ENCODE results near the gene RDH14. TPM values are rescaled to one million over a fixed set of nuclear protein-coding genes. Genes with fewer than 3 reads are reported as not detected.

RDH14 gene
- total RNA-seq, 1 experiment from 2014 or later = 19.0 TPM

GRCh38 chr2:18588049-18588448 lies 27.6 kb upstream of the RDH14 start:
- no peaks in the 10 kb centered on the region for H3K36me3 ChIP-seq (ENCODE audit: insufficient read depth, low read length, poor library complexity, severe bottlenecking)
- intact Hi-C loops (cut with micrococcal nuclease; ENCODE audit: unreplicated experiment) = no loop called here
- DNase-seq (ENCODE audit: low spot score) = no peak
- no peaks in the 10 kb centered on the region for H3K9me3 ChIP-seq (ENCODE audit: low read depth, low read length, poor library complexity, severe bottlenecking)
- POLR2A ChIA-PET (ENCODE audit: low non-redundant PET) = no interaction called here
- H3K27ac ChIP-seq (ENCODE audit: low read depth, low read length, poor library complexity, severe bottlenecking) = no peak overlapping the region
- TF ChIP-seq CTCF (conservative IDR thresholded peaks at IDR 0.05; ENCODE audit: low read depth, low read length) (no peak), EZH2 (IDR thresholded peaks at IDR 0.05; ENCODE audit: borderline replicate concordance, low read depth, low read length, poor library complexity, severe bottlenecking) (no peak)
- no TSS peak for BruUV-seq (replicated peaks)
- H3K4me3 ChIP-seq (ENCODE audit: low read depth, low read length, poor library complexity, severe bottlenecking) = no peak overlapping the region
- CTCF ChIA-PET = no interaction called here
- peaks cover 10% of the 10 kb centered on the region for H3K4me1 ChIP-seq (ENCODE audit: insufficient read depth, low read length, poor library complexity, severe bottlenecking)
- no peaks in the 10 kb centered on the region for H3K27me3 ChIP-seq (replicated peaks; ENCODE audit: insufficient read depth, low read depth, low read length, poor library complexity)

GRCh38 chr2:18585526-18585925 lies 25.1 kb upstream of the RDH14 start:
- H3K27ac ChIP-seq (ENCODE audit: low read depth, low read length, poor library complexity, severe bottlenecking) = no peak overlapping the region
- intact Hi-C loops (cut with micrococcal nuclease; ENCODE audit: unreplicated experiment) = no loop called here
- ChIA-PET CTCF (no interaction called here), POLR2A (ENCODE audit: low non-redundant PET) (no interaction called here)
- peaks cover 10% of the 10 kb centered on the region for H3K4me1 ChIP-seq (ENCODE audit: insufficient read depth, low read length, poor library complexity, severe bottlenecking)
- no peaks in the 10 kb centered on the region for H3K36me3 ChIP-seq (ENCODE audit: insufficient read depth, low read length, poor library complexity, severe bottlenecking)
- TF ChIP-seq CTCF (conservative IDR thresholded peaks at IDR 0.05; ENCODE audit: low read depth, low read length) (no peak), EZH2 (IDR thresholded peaks at IDR 0.05; ENCODE audit: borderline replicate concordance, low read depth, low read length, poor library complexity, severe bottlenecking) (no peak)
- no TSS peak for BruUV-seq (replicated peaks)
- no peak overlapping the region for H3K4me3 ChIP-seq (ENCODE audit: low read depth, low read length, poor library complexity, severe bottlenecking)
- no peak for DNase-seq (ENCODE audit: low spot score)
- no peaks in the 10 kb centered on the region for H3K9me3 ChIP-seq (ENCODE audit: low read depth, low read length, poor library complexity, severe bottlenecking)
- H3K27me3 ChIP-seq (replicated peaks; ENCODE audit: insufficient read depth, low read depth, low read length, poor library complexity) = no peaks in the 10 kb centered on the region

- POLR2A ChIA-PET (ENCODE audit: low non-redundant PET) = no interaction called here
- Histone ChIP-seq H3K27me3 (replicated peaks; ENCODE audit: insufficient read depth, low read depth, low read length, poor library complexity) (no peaks in the 10 kb centered on the region), H3K9me3 (ENCODE audit: low read depth, low read length, poor library complexity, severe bottlenecking) (peaks cover under 1% of the 10 kb centered on the region), H3K4me3 (ENCODE audit: low read depth, low read length, poor library complexity, severe bottlenecking) (no peak overlapping the region), H3K27ac (ENCODE audit: low read depth, low read length, poor library complexity, severe bottlenecking) (no peak overlapping the region), H3K4me1 (ENCODE audit: insufficient read depth, low read length, poor library complexity, severe bottlenecking) (peaks cover 4% of the 10 kb centered on the region), H3K36me3 (ENCODE audit: insufficient read depth, low read length, poor library complexity, severe bottlenecking) (no peaks in the 10 kb centered on the region)
- CTCF ChIA-PET = no interaction called here
- intact Hi-C loops (cut with micrococcal nuclease; ENCODE audit: unreplicated experiment) = no loop called here
- no TSS peak for BruUV-seq (replicated peaks)
- no peak for TF ChIP-seq EZH2 (IDR thresholded peaks at IDR 0.05; ENCODE audit: borderline replicate concordance, low read depth, low read length, poor library complexity, severe bottlenecking)
- TF ChIP-seq CTCF (conservative IDR thresholded peaks at IDR 0.05; ENCODE audit: low read depth, low read length) = no peak
- DNase-seq (ENCODE audit: low spot score) = no peak
Measured at GRCh38 chr2:18584608-18584954, 24.1 kb upstream of the RDH14 start.
